ENCODE data around the gene DOCK3. TPM values are rescaled to one million over a fixed set of nuclear protein-coding genes. Genes with fewer than 3 reads are reported as not detected.
A peak's percentile ranks its signal among the peaks of the same experiment; 100 is the strongest.

The DOCK3 gene
- total RNA-seq, 1 experiment from 2014 or later, result 0.47 TPM

- POLR2A ChIA-PET (ENCODE audit: low non-redundant PET), result no interaction called here
- BruUV-seq (replicated peaks), result no TSS peak
Measured at GRCh38 chr3:51426921-51427320, 752.2 kb downstream of the DOCK3 start.

GRCh38 chr3:51429138-51429537 is 754.4 kb downstream of the DOCK3 start:
- no peak for TF ChIP-seq CTCF (conservative IDR thresholded peaks at IDR 0.05; ENCODE audit: low read depth, low read length)
- TF ChIP-seq EZH2 (IDR thresholded peaks at IDR 0.05; ENCODE audit: borderline replicate concordance, low read depth, low read length, poor library complexity, severe bottlenecking), result no peak
- H3K9me3 ChIP-seq (ENCODE audit: low read depth, low read length, poor library complexity, severe bottlenecking), result no peaks in the 10 kb centered on the region
- CTCF ChIA-PET, result no interaction called here
- H3K27ac ChIP-seq (ENCODE audit: low read depth, low read length, poor library complexity, severe bottlenecking), result no peak overlapping the region
- no peak overlapping the region for H3K4me3 ChIP-seq (ENCODE audit: low read depth, low read length, poor library complexity, severe bottlenecking)
- no peaks in the 10 kb centered on the region for H3K27me3 ChIP-seq (replicated peaks; ENCODE audit: insufficient read depth, low read depth, low read length, poor library complexity)
- POLR2A ChIA-PET (ENCODE audit: low non-redundant PET), result no interaction called here
- no TSS peak for BruUV-seq (replicated peaks)
- DNase-seq (ENCODE audit: low spot score), result no peak
- intact Hi-C loops (cut with micrococcal nuclease; ENCODE audit: unreplicated experiment), result no loop called here
- no peaks in the 10 kb centered on the region for H3K4me1 ChIP-seq (ENCODE audit: insufficient read depth, low read length, poor library complexity, severe bottlenecking)
- peaks cover 4% of the 10 kb centered on the region for H3K36me3 ChIP-seq (ENCODE audit: insufficient read depth, low read length, poor library complexity, severe bottlenecking)

More at GRCh38 chr3:51426921-51427320, 752.2 kb downstream of the DOCK3 start:
- Histone ChIP-seq H3K9me3 (ENCODE audit: low read depth, low read length, poor library complexity, severe bottlenecking) (no peaks in the 10 kb centered on the region), H3K4me3 (ENCODE audit: low read depth, low read length, poor library complexity, severe bottlenecking) (no peak overlapping the region), H3K27ac (ENCODE audit: low read depth, low read length, poor library complexity, severe bottlenecking) (no peak overlapping the region), H3K27me3 (replicated peaks; ENCODE audit: insufficient read depth, low read depth, low read length, poor library complexity) (no peaks in the 10 kb centered on the region), H3K4me1 (ENCODE audit: insufficient read depth, low read length, poor library complexity, severe bottlenecking) (no peaks in the 10 kb centered on the region), H3K36me3 (ENCODE audit: insufficient read depth, low read length, poor library complexity, severe bottlenecking) (peaks cover 4% of the 10 kb centered on the region)
- CTCF ChIA-PET, result no interaction called here
- TF ChIP-seq CTCF (conservative IDR thresholded peaks at IDR 0.05; ENCODE audit: low read depth, low read length) (no peak), EZH2 (IDR thresholded peaks at IDR 0.05; ENCODE audit: borderline replicate concordance, low read depth, low read length, poor library complexity, severe bottlenecking) (no peak)
- intact Hi-C loops (cut with micrococcal nuclease; ENCODE audit: unreplicated experiment), result no loop called here
- no peak for DNase-seq (ENCODE audit: low spot score)

Small RNA genes lying within 50 kb of the gene (microRNA-seq; reads per million reads assigned to microRNA genes)
- gene MIR4787, result 8.4 reads per million, percentile 25 among the genes with 10 or more reads in this experiment

Other genes starting within 250 kb of the DOCK3 start
- gene CACNA2D2, start 171.3 kb upstream of the DOCK3 start, total RNA-seq (2021), result 0.17 and 0.68 TPM in 2 replicates
- gene C3orf18, start 107.2 kb upstream of the DOCK3 start, total RNA-seq (2021), result 1.5 and 4.9 TPM in 2 replicates
- gene HEMK1, start 105.4 kb upstream of the DOCK3 start, total RNA-seq (2021), result 5.7 and 7.9 TPM in 2 replicates
- gene CISH, start 63.2 kb upstream of the DOCK3 start, total RNA-seq (2021), result 0.86 and 1.6 TPM in 2 replicates
- gene MAPKAPK3, start 57.8 kb upstream of the DOCK3 start, total RNA-seq (2021), result 15.8 and 17.3 TPM in 2 replicates